GM19438 (cell line): Measurements from ENCODE around the gene RPL27A.

Source experiments
- ATAC-seq: cut with Tn5 transposase; IDR thresholded peaks from one replicate; pipeline ENCODE4 v1.9.1; 2021; ENCODE audit warnings: low read depth; ENCODE audit not compliant: unreplicated experiment

Gene RPL27A

GRCh38 chr11:8672346-8672745 lies 10.2 kb upstream of the RPL27A start:
- no peak for ATAC-seq

DNA sequence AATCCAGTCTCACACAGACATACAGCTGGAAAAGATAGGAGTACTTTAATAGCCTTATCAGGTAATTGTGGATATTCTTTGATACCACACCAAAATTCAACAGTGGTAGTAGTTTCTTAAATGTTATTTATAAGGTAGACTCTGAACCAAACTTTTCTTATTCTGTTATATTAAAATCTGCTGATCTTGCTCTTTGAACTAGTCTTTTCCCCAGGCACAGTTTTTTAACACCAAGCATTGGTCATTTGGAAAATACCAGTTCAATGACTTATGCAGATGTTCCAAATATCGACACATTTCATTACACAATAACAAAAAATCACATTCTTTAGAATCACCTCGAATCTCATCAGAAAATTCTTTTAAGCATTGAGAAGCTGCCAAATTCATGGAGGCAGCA lies 7.7 kb upstream of the RPL27A start:
- ATAC-seq, result no peak

GRCh38 chr11:8676458-8676857 lies 6.1 kb upstream of the RPL27A start:
- no peak for ATAC-seq

GRCh38 chr11:8679006-8679405 lies 3.6 kb upstream of the RPL27A start:
- ATAC-seq, result no peak

DNA sequence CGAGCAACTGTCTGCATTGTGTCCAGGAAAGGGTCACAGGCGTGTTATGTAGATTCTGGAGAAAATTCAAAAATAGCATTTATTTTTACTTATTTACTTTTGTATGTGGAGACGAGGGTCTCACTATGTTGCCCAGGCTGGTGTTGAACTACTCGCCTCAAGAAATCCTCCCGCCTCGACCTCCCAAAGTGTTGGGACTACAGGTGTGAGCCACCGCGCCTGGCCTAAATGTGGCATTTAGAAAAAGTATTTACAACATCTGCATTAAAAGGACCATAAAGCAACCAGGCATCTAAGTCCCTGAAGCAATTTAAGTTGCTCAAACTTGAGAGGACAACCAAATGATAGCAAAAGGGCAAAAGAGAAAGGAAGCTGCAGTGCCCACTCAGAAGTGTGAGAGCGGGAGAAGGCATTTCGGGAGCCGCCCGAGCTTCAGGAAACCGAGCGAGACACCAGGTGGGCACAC lies 722 bp upstream of the RPL27A start:
- no peak for ATAC-seq

DNA sequence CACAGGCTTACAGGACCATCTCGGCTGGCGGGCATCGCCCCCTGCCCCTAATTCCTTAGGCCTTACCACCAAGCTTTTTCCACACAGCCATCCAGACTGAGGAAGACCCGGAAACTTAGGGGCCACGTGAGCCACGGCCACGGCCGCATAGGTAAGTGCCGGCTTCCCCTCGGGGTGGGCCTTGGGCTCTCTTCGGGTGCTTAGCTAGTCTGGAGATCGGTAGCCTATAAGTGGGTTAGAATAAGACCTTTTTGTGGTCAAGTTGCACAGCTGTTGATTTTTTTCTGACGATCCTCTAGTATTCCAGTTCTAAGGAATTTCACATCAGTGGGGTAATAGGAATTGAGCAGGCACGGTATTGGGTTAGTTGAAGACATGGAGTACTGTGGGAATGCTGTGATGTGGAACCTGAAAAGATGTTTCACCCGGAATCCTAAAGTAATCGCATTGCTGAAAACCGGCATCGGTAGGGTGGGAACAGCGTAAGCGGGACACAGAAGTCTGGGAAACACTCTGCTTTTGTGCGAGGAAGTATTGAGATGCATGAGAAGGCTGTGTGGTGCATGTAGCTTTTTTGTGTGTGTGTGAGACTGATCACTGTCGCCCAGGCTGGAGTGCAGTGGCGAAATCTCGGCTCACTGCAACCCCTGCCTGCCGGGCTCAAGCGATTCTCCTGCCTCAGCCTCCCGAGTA lies 669 bp downstream of the RPL27A start:
- ATAC-seq, result no peak

- ATAC-seq, result no peak
Measured at GRCh38 chr11:8684600-8685290, 2.2 kb downstream of the RPL27A start.

GRCh38 chr11:8685306-8685705 lies 2.7 kb downstream of the RPL27A start:
- no peak for ATAC-seq

- ATAC-seq, result no peak
Measured at GRCh38 chr11:8685820-8686219, 3.2 kb downstream of the RPL27A start.

DNA sequence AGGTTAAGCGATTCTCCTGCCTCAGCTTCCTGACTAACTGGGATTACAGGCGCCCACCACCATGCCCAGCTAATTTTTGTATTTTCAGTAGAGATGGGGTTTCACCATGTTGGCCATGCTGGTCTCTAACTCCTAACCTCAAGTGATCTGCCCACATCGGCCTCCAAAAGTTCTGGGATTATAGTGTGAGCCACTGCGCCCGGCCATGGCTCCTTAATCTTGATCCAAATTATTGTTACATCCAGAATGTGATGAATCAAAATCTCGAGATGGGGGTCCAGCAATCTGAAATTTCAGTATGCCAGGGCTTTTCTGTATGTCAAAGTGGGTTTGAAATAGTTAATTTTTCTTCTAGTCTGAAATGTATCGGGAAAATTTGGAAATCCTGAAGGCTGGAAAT lies 3.7 kb downstream of the RPL27A start:
- no peak for ATAC-seq

GRCh38 chr11:8688414-8689362 lies 6.1 kb downstream of the RPL27A start:
- ATAC-seq, result peak; percentile 87

DNA sequence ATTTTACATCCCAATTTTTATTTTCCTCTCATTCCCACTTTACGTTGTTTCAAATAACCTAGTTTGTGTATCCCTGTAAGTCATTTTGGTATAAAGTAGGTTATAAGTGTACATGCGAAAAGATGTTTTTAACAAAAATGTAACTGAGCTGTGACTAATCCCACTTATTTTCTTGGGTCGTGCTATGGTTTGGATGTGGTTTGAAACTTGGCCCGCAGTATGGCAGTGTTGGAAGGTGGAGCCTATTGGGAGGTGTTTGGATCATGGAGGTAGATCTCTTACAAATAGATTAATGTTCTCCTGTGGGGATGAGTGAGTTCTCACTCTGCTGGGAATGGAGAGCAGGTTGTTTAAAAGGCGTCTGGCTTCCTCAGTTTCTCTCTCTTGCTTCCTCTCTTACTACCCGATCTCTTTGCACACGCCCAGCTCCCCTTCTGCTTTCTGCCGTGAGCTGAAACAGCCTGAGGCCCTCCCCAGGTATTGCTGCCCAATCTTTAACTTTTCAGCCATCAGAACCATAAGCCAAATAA lies 7.2 kb downstream of the RPL27A start:
- no peak for ATAC-seq

- ATAC-seq, result no peak
Measured at GRCh38 chr11:8690374-8691342, 8.1 kb downstream of the RPL27A start.

- no peak for ATAC-seq
Measured at GRCh38 chr11:8691601-8692000, 9.0 kb downstream of the RPL27A start.

GRCh38 chr11:8692417-8692816 lies 9.8 kb downstream of the RPL27A start:
- ATAC-seq, result no peak

GRCh38 chr11:8693010-8693551 lies 10.5 kb downstream of the RPL27A start:
- no peak for ATAC-seq

GRCh38 chr11:8693555-8693954 lies 11.0 kb downstream of the RPL27A start:
- no peak for ATAC-seq

- ATAC-seq, result no peak
Measured at GRCh38 chr11:8694137-8694536, 11.5 kb downstream of the RPL27A start.

DNA sequence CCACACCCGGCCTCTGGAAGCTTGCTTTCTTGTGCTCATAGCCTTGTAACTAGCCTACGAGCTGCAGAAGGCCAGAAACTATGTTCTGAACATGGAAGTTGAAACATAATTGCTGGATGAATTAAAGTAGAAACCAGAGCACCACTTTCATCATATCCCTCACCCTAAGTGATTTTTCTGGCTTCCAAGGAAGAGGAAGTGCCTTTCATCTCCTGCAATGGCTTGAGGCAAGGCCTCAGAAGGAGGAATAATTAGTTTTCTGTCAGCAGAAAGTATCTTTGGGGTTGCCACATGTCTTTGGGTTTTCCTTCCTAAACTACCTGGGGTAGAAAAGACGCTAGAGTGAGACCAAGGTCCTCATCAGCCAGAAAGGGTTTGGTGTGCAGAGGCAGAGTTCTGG lies 14.5 kb downstream of the RPL27A start:
- no peak for ATAC-seq
